Superior temporal gyrus (tissue), 1 donor: ENCODE data around the gene BDH1.

Experiments used
- DNase-seq: peaks from one replicate; pipeline ENCODE4 v3.0.0-alpha.2; 2016; ENCODE audit errors: extremely low spot score

BDH1 gene

GRCh38 chr3:197549261-197549885 lies 6.4 kb downstream of the BDH1 start:
- no peak for DNase-seq

DNA sequence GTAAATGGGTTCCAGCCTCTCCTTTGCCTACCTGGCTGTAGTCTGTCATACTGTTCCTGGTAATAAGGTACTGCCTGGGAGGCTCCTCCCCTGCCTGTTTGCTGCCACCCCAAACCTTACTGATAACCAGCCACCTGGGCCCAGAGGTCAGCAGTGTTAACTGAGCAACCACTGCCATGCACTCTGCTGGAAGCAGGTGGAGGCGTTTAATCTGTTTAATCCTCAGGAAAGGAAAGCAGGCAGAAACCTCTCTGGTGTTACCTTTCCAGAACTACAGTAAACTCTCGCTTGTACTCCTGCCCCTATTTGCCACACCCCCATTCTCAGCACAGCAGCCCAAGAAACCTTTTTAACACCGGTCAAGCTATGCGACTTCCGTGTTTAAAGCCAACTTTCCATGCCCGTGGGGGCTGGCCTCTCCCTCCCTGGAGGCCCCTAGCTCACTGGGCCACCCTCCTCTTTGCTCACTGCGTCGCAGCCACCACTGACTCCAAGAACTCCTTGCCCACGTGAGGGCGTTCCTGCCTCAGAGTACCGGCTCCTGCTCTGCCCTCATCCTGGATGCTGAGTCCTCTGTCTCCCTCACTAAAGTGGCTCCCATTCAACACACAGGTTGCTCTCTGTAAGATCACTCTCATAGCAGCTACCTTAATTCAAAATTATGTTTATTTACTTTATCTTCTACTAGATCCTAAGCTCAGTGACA lies 8.3 kb downstream of the BDH1 start:
- DNase-seq = no peak

DNA sequence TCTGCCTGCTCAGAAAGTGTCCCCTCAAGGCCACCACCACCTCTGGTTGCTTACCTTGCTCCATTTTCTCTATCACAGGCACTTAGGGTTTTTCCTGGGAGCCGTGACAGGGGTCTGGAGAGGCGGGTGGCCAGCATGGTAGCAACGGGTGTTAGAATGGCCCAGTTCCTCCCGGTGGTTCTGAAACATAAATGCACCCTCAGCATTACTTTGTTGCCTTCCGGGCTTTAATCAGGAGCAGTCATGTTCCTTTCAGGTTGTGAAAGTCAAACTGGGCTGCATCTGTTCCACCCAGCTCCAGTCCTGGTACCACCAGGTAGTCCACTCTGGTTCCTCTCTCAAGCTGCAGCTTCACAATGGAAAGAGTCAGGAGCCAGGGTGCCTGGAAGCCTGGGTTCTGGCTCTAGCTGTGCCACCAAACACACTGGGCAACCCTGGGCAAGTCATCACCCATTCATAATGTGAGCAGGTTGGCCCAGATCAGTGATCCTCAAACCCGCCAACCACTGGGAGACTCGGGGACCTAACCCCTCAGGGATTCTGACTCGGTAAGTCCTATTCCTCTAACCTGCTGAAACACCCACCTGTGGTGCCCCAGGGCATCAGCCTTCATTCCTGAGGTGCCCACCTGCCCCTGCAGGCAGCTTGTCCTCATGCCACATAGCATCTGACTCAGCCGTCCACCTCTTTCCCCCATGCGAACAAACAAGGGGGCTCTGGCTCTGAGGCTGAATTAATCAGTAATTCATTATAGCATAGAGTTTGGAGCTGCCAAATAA lies 9.3 kb downstream of the BDH1 start:
- DNase-seq = no peak

- no peak for DNase-seq
Measured at GRCh38 chr3:197545571-197545970, 10.2 kb downstream of the BDH1 start.

DNA sequence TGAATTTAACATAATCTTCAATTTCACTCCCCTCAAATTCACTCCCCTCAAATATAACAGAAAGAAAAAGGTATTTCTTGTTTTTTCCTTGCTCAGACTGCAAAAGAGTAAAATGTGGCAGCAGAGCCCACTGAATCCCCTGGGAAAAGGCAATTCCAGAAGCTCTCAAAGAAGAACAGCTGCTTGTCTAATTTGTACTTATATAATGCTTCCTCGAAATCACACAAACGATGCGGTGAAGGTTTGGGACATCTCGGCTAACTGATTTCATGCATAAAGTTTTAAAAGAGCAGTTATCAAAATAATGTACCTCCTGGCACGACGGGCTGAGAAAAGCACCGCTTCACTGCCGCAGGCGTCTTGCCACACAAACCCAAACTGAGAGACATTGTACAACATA lies 10.7 kb downstream of the BDH1 start:
- DNase-seq = no peak

- no peak for DNase-seq
Measured at GRCh38 chr3:197542741-197543454, 12.9 kb downstream of the BDH1 start.

DNA sequence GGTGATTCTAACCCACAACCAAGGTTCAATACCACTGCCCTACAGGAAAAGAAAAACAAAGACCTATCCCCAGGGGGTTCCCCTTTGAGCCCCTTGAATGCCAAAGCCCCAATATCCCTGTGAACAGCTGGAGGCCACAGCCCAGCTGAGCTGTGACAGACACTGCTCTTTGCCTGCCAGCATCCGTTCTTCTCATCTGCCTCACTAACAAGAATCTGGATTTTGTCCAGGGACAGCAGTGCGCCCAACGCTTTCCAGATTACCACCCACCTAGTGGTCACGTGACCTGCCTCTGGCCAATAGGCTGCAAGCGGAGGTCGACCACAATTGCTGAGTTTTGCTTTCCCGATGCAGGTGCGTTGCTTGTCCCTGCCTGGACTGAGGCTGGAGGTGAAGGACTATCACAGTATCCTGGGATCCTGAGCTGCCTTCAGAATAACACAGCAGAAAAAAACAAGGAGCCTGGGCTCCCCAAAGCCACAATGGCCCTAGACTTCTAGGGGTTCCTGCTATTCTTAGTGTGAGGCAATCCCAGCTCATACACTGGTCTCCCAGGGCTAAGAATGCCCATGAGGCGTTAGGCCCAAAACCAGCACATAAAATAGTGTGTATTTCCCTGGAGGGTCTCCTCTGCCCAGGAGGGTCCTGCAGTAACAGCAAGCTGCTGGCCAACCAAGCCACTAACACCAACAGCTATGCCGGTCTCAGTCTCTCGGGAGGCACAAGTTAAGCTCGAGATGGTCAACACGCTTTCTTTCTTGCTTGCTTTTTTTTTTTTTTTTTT lies 13.8 kb downstream of the BDH1 start:
- DNase-seq = peak; percentile 83

- DNase-seq = no peak
Measured at GRCh38 chr3:197540961-197541377, 14.8 kb downstream of the BDH1 start.

DNA sequence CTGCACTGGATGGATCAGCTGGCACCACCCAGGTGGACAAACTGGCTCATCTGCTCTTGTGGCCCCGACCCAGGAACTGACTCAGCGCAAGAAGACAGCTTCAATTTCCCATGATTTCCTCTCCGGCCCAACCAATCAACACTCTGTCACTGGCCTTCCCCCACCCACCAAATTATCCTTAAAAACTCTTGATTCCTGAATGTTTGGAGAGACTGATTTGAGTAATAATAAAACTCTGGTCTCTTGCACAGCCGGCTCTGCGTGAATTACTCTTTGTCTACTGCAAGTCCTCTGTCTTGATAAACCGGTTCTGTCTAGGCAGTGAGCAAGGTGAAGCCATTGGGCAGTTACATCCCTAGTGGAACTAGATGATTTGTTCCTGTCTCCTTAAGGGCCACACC lies 16.1 kb downstream of the BDH1 start:
- DNase-seq = no peak

GRCh38 chr3:197533927-197534725 lies 21.6 kb downstream of the BDH1 start:
- DNase-seq = no peak

GRCh38 chr3:197533396-197533795 lies 22.4 kb downstream of the BDH1 start:
- DNase-seq = no peak

DNA sequence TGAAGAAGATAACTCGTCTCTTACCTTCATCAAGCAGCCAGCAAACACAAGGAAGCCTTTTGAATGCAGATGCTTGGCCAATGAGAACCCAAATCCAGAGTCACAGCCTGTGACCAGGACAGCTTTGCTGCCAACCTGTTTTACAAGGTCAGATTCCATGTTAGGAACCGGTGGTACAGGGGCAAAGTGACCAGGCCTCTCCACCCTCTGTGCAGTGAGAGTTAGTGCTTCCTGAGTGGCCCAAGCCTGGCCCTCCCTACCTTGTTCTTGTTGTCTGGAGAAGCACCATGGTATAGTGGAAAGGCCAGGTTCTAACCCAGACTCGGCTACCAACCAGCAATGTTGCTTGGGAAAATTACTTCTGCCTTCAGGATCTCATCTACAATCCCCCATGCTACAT lies 23.4 kb downstream of the BDH1 start:
- no peak for DNase-seq

DNA sequence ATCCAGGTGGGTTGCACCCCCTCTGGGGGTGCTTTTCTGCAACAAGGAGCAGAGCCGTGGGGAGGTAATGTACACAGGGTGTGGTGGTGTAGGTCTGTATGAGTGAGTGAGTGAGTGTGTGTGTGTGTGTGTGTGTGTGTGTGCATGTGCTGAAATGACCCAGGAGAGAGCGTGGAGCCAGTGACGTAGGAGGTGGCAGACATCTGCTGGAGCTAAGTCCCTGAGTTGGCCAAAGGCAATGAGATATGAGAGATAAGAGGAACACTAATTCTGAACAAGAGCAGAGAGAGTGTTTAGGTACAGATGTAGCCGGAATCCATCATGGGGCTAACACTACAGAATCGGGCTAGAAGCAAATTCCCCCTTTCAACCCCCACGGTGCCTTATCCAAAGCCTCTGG lies 27.6 kb downstream of the BDH1 start:
- DNase-seq = no peak

DNA sequence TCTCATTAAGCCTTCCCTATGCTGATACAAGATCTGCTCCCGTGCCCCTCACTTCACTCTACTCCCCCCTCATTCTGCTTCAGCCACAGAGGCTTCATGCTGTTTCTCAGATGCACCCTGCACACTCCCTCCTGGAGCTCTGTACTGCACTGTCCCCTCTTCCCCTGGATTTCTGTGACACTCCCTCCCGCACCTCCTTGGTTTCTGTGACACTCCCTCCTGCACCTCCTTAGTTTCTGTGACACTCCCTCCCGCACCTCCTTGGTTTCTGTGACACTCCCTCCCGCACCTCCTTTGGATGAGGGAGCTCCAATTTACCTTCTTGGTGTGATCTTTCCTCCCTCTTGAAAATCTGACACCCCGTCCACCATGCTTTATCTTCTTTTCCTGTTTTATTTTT lies 28.2 kb downstream of the BDH1 start:
- no peak for DNase-seq

DNA sequence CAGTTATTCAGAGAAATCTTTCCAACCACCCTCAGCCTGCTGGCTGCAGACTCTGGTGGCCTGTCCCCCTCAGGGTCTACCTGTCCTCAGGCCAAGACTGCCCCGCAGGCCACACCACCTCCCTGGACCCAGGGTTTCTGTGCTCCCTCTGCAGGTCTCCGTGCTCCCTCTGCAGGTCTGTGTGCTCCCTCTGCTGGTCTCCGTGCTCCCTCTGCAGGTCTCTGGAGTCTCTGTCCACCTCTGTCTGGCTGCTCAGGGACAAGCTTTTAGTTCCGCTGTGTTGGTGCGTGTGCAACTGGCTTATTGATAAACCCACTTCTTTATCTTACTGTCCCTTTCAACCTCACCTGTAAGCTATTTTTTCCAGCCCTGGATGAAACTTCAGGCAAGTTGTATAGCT lies 30.1 kb downstream of the BDH1 start:
- no peak for DNase-seq

DNA sequence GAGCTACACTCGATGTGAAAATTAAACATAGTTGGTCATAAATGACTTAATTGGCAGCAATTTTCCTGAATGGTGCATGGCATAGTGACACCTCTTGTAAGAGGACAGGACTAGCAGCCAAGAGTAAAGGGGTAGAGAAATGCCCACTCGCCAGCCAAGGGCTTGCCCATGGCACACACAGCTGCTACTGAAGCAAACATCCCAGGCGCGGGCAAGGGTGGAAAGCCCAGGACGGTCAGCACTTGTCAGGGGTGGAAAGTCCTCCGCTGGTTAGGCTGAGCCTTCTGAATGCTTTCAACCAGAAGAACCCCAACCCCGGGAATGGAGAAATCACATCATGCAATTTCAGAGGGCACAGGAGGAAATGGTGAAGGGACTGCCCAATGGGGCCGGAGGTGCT lies 31.6 kb downstream of the BDH1 start:
- no peak for DNase-seq

DNA sequence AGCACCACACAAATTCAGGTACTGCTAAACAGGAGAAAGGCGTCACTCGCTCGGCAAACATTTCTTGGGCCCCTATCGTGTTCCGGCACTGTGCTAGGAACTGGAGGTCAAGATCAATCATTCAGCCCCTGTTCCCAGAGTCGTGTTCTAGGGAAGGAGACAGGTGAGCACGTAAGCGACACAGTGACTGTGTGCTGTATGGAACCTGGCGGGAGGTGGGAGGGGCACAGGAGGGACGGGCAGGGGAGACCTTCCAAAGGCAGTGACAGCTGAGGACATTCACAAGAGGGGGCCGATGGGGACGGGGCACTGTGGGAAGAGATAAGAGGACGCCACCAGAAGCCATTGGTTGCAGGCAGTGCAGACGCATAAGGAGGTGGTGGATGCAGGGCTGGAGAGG lies 32.2 kb downstream of the BDH1 start:
- DNase-seq = no peak

GRCh38 chr3:197522881-197523441 lies 32.8 kb downstream of the BDH1 start:
- DNase-seq = no peak

DNA sequence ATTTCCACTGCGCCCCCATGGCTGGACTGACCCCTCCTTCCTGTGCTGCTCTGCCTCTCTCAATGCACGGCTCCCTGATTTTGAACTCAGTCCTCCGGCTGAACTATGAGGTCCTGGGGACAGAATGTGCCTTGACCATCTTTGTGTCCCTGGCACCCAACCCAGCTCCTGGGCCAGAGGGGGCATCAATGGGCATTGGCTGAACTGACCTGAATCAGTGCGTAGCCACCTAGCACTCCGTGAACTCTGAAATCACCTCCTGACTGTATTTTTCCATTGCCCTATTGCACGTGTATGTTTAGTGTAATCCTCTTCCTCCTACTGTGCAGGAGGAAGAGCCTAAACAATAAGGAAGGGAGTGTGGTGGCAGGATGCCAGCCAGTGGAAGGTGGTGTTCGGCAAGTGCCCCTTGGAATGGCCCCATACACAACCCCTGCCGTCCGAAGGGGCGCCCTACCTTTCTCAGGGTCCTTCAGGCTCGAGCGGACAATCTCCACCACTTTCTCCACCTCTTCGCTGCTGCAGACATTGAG lies 33.5 kb downstream of the BDH1 start:
- no peak for DNase-seq
